Neural progenitor cell (in vitro differentiated cells): ENCODE data around the gene TFPI2. TPM values are rescaled to one million over a fixed set of nuclear protein-coding genes. Genes with fewer than 3 reads are reported as not detected.

Experiments
- DNase-seq: peaks from one replicate; pipeline ENCODE4 v3.0.0-alpha.2; 2016; ENCODE audit warnings: low spot score
- H2AFZ ChIP-seq: fragments of 200-600 bp; sonication (generic); replicated peaks from 2 replicates; pipeline ENCODE4 v1.6.1; 2016; ENCODE audit warnings: antibody characterized with exemption
- H3F3A ChIP-seq: fragments of 200-600 bp; sonication (generic); 2 replicates; pipeline ENCODE4 v1.6.1; 2016; ENCODE audit warnings: antibody characterized with exemption, low read depth
- H3K27ac ChIP-seq: fragments of 200-600 bp; sonication (generic); 2 replicates; pipeline ENCODE4 v1.5.1; 2016; ENCODE audit warnings: mild to moderate bottlenecking
- H3K27me3 ChIP-seq: fragments of 200-600 bp; sonication (generic); 2 replicates; pipeline ENCODE4 v1.6.1; 2016; ENCODE audit warnings: mild to moderate bottlenecking, moderate library complexity
- H3K36me3 ChIP-seq: fragments of 200-600 bp; sonication (generic); 2 replicates; pipeline ENCODE4 v1.5.1; 2016
- H3K4me1 ChIP-seq: fragments of 200-600 bp; sonication (generic); 2 replicates; pipeline ENCODE4 v1.6.1; 2016; ENCODE audit warnings: mixed run types
- H3K4me2 ChIP-seq: fragments of 200-600 bp; sonication (generic); 2 replicates; pipeline ENCODE4 v1.6.1; 2016
- H3K4me3 ChIP-seq: fragments of 200-600 bp; sonication (generic); 2 replicates; pipeline ENCODE4 v1.5.1; 2016
- H3K79me2 ChIP-seq: fragments of 200-600 bp; sonication (generic); 2 replicates; pipeline ENCODE4 v1.6.1; 2016; ENCODE audit warnings: low read depth
- H3K9ac ChIP-seq: fragments of 200-600 bp; sonication (generic); 2 replicates; pipeline ENCODE4 v1.6.1; 2016
- H3K9me3 ChIP-seq: fragments of 200-600 bp; sonication (generic); 2 replicates; pipeline ENCODE4 v1.5.1; 2016; ENCODE audit warnings: low read depth
- H4K20me1 ChIP-seq: fragments of 200-600 bp; sonication (generic); 2 replicates; pipeline ENCODE4 v1.6.1; 2016; ENCODE audit warnings: low read depth
- H3K27ac Mint-ChIP-seq: 3 replicates; pipeline ENCODE4 v1.8.0; 2021; ENCODE audit warnings: mixed read lengths
- H3K27me3 Mint-ChIP-seq: 2 replicates; pipeline ENCODE4 v1.8.0; 2022; ENCODE audit warnings: low read depth, mild to moderate bottlenecking, inconsistent platforms, moderate library complexity, mixed read lengths; ENCODE audit not compliant: insufficient read depth
- H3K36me3 Mint-ChIP-seq: 3 replicates; pipeline ENCODE4 v1.8.0; 2021; ENCODE audit warnings: mixed read lengths
- H3K4me1 Mint-ChIP-seq: 3 replicates; pipeline ENCODE4 v1.8.0; 2021; ENCODE audit warnings: mixed read lengths
- H3K4me3 Mint-ChIP-seq: 3 replicates; pipeline ENCODE4 v1.8.0; 2021; ENCODE audit warnings: mild to moderate bottlenecking, moderate library complexity, mixed read lengths
- H3K9me3 Mint-ChIP-seq: 3 replicates; pipeline ENCODE4 v1.8.0; 2020; ENCODE audit warnings: mixed read lengths
- CTCF ChIP-seq: fragments of 200-600 bp; sonication (generic); IDR thresholded peaks from 2 replicates; pipeline ENCODE4 v1.5.1; 2017; ENCODE audit warnings: antibody characterized with exemption, mild to moderate bottlenecking
- EZH2 ChIP-seq: fragments of 200-600 bp; sonication (generic); IDR thresholded peaks from 2 replicates; pipeline ENCODE4 v1.6.1; 2017; ENCODE audit warnings: antibody characterized with exemption, mild to moderate bottlenecking, moderate library complexity
- EZH2phosphoT487 ChIP-seq: fragments of 200-600 bp; sonication (generic); IDR thresholded peaks from 2 replicates; pipeline ENCODE4 v1.6.1; 2017; ENCODE audit warnings: antibody characterized with exemption
- total RNA-seq: library from RNA; depleted of rRNA; stranded (reverse); fragments of >200 nt; gene quantifications from 2 replicates; pipeline ENCODE4 v1.2.3, GENCODE V29; 2015; ENCODE audit warnings: low replicate concordance

Gene TFPI2
- total RNA-seq, 1 donor from 2014 or later, result 5.8 TPM

DNA sequence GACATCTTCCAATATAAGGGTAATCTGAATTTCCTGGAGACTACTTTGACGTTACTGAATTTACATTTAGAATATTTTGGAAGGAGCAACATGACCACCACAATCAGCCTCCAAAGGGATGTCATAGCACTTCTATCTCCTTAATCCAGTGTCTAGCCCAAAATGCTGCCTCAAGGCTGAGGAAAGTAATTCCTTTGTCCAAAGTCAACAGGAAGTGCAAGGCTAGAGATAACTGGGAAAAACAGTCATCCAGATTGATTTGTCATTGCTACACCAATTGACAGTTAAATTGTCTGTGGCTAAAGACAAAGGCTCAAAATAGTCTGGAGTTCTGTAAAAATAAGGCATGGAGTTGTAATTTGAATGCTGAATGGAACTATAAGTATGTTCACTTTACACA, 3.9 kb upstream of the TFPI2 start:
- TF ChIP-seq EZH2 (no peak), EZH2phosphoT487 (no peak), CTCF (no peak)
- Mint-ChIP-seq H3K27me3 (peaks cover 12% of the 10 kb centered on the region), H3K9me3 (no peaks in the 10 kb centered on the region), H3K4me3 (no peak overlapping the region), H3K36me3 (no peaks in the 10 kb centered on the region), H3K4me1 (peaks cover 7% of the 10 kb centered on the region), H3K27ac (no peak overlapping the region)
- no peaks in the 10 kb centered on the region for H3K36me3 ChIP-seq
- H3K27ac ChIP-seq, result no peak overlapping the region
- H3F3A ChIP-seq, result no peaks in the 10 kb centered on the region
- DNase-seq, result no peak
- H3K4me1 ChIP-seq, result no peaks in the 10 kb centered on the region
- no peak overlapping the region for H3K4me2 ChIP-seq
- no peak overlapping the region for H3K9ac ChIP-seq
- H2AFZ ChIP-seq, result no peak overlapping the region
- H4K20me1 ChIP-seq, result no peaks in the 10 kb centered on the region
- H3K9me3 ChIP-seq, result no peaks in the 10 kb centered on the region
- H3K4me3 ChIP-seq, result no peak overlapping the region
- peaks cover 38% of the 10 kb centered on the region for H3K27me3 ChIP-seq
- no peaks in the 10 kb centered on the region for H3K79me2 ChIP-seq

- Histone ChIP-seq H3K27ac (no peak overlapping the region), H2AFZ (peak overlapping the region; percentile 95)
Observed at GRCh38 chr7:93890041-93890463, 501 bp downstream of the TFPI2 start.

GRCh38 chr7:93889261-93889660, 1.3 kb downstream of the TFPI2 start:
- no peaks in the 10 kb centered on the region for H3F3A ChIP-seq
- Mint-ChIP-seq H3K36me3 (no peaks in the 10 kb centered on the region), H3K4me1 (peaks cover 9% of the 10 kb centered on the region), H3K9me3 (no peaks in the 10 kb centered on the region), H3K4me3 (peak overlapping the region; percentile 97), H3K27ac (no peak overlapping the region), H3K27me3 (peaks cover 10% of the 10 kb centered on the region)
- H3K4me3 ChIP-seq, result no peak overlapping the region
- peaks cover 64% of the 10 kb centered on the region for H3K27me3 ChIP-seq
- H3K4me1 ChIP-seq, result no peaks in the 10 kb centered on the region
- H3K79me2 ChIP-seq, result no peaks in the 10 kb centered on the region
- TF ChIP-seq EZH2 (no peak), CTCF (no peak), EZH2phosphoT487 (no peak)
- H3K27ac ChIP-seq, result no peak overlapping the region
- no peak overlapping the region for H2AFZ ChIP-seq
- H3K9ac ChIP-seq, result no peak overlapping the region
- H3K4me2 ChIP-seq, result no peak overlapping the region
- no peaks in the 10 kb centered on the region for H3K9me3 ChIP-seq
- DNase-seq, result no peak
- H3K36me3 ChIP-seq, result no peaks in the 10 kb centered on the region
- H4K20me1 ChIP-seq, result no peaks in the 10 kb centered on the region

More at GRCh38 chr7:93890041-93890463, 501 bp downstream of the TFPI2 start:
- Histone ChIP-seq H3K27me3 (peaks cover 64% of the 10 kb centered on the region), H3F3A (no peaks in the 10 kb centered on the region), H3K4me1 (no peaks in the 10 kb centered on the region), H3K9me3 (no peaks in the 10 kb centered on the region), H3K36me3 (no peaks in the 10 kb centered on the region), H3K4me2 (peak overlapping the region; percentile 95), H4K20me1 (no peaks in the 10 kb centered on the region), H3K79me2 (no peaks in the 10 kb centered on the region), H3K9ac (no peak overlapping the region), H3K4me3 (peak overlapping the region; percentile 71)
- TF ChIP-seq EZH2phosphoT487 (peak; percentile 14), EZH2 (no peak)
- DNase-seq, result peak; percentile 67
- H3K27me3 Mint-ChIP-seq, result peaks cover 10% of the 10 kb centered on the region
- H3K9me3 Mint-ChIP-seq, result no peaks in the 10 kb centered on the region
- H3K4me1 Mint-ChIP-seq, result peaks cover 9% of the 10 kb centered on the region
- H3K36me3 Mint-ChIP-seq, result no peaks in the 10 kb centered on the region
- peak overlapping the region; percentile 97 for H3K4me3 Mint-ChIP-seq
- peak overlapping the region; percentile 94 for H3K27ac Mint-ChIP-seq

- Histone ChIP-seq H3K36me3 (no peaks in the 10 kb centered on the region), H3F3A (no peaks in the 10 kb centered on the region), H3K4me3 (no peak overlapping the region), H4K20me1 (no peaks in the 10 kb centered on the region), H3K27me3 (peaks cover 27% of the 10 kb centered on the region), H3K4me2 (no peak overlapping the region), H3K9me3 (peaks cover 5% of the 10 kb centered on the region), H3K27ac (no peak overlapping the region), H3K79me2 (no peaks in the 10 kb centered on the region), H3K9ac (no peak overlapping the region), H2AFZ (no peak overlapping the region), H3K4me1 (no peaks in the 10 kb centered on the region)
- Mint-ChIP-seq H3K4me3 (no peak overlapping the region), H3K27me3 (no peaks in the 10 kb centered on the region), H3K27ac (no peak overlapping the region), H3K36me3 (no peaks in the 10 kb centered on the region), H3K9me3 (peaks cover 7% of the 10 kb centered on the region), H3K4me1 (peaks cover 3% of the 10 kb centered on the region)
- TF ChIP-seq CTCF (no peak), EZH2phosphoT487 (no peak), EZH2 (no peak)
- no peak for DNase-seq
Observed at GRCh38 chr7:93884541-93884940, 6.0 kb downstream of the TFPI2 start.
